Measurements from ENCODE around the gene CACNG3.

Gene CACNG3

GRCh38 chr16:24367186-24367710, 111.1 kb downstream of the CACNG3 start:
- no peak overlapping the region for H3K27ac ChIP-seq
- TF ChIP-seq CTCF (conservative IDR thresholded peaks at IDR 0.05), result no peak

GRCh38 chr16:24372824-24373223, 116.7 kb downstream of the CACNG3 start:
- no peak for TF ChIP-seq CTCF (conservative IDR thresholded peaks at IDR 0.05)
- no peak overlapping the region for H3K27ac ChIP-seq

GRCh38 chr16:24378999-24379398, 122.9 kb downstream of the CACNG3 start:
- TF ChIP-seq CTCF (conservative IDR thresholded peaks at IDR 0.05), result no peak
- no peak overlapping the region for H3K27ac ChIP-seq

GRCh38 chr16:24381470-24382118, 125.5 kb downstream of the CACNG3 start:
- no peak for TF ChIP-seq CTCF (conservative IDR thresholded peaks at IDR 0.05)
- H3K27ac ChIP-seq, result no peak overlapping the region

- TF ChIP-seq CTCF (conservative IDR thresholded peaks at IDR 0.05), result no peak
- H3K27ac ChIP-seq, result no peak overlapping the region
These were observed 126.8 kb downstream of the CACNG3 start for GRCh38 chr16:24382762-24383407.

- TF ChIP-seq CTCF (conservative IDR thresholded peaks at IDR 0.05), result no peak
- no peak overlapping the region for H3K27ac ChIP-seq
These were observed 138.2 kb downstream of the CACNG3 start for GRCh38 chr16:24394341-24394740.

GRCh38 chr16:24396350-24397271, 140.5 kb downstream of the CACNG3 start:
- no peak overlapping the region for H3K27ac ChIP-seq
- TF ChIP-seq CTCF (conservative IDR thresholded peaks at IDR 0.05), result no peak

Data from VCaP (cell line).